GM21367 (cell line): ENCODE measurements around the gene FYB2.

ENCODE experiments used
- ATAC-seq: cut with Tn5 transposase; IDR thresholded peaks from one replicate; pipeline ENCODE4 v1.9.1; 2021; ENCODE audit not compliant: unreplicated experiment

Gene FYB2

DNA sequence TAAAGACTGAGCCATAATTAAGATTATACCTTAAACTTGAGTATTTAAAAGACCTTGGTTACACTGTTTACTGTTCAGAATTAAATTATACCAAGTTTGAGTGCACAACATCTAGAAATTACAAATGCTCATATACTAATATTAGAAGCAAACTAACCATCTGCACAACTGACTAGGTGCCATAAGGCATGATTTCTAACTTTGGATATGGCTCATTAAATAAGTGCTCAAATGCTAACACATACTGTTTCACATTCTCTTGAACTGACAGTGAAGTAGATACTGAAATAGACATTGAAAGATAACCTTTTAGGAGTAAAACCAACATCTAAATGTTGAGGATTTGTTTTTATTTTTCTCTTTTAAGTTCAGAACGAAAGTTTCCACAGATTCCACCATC, 100.0 kb downstream of the FYB2 start:
- no peak for ATAC-seq

DNA sequence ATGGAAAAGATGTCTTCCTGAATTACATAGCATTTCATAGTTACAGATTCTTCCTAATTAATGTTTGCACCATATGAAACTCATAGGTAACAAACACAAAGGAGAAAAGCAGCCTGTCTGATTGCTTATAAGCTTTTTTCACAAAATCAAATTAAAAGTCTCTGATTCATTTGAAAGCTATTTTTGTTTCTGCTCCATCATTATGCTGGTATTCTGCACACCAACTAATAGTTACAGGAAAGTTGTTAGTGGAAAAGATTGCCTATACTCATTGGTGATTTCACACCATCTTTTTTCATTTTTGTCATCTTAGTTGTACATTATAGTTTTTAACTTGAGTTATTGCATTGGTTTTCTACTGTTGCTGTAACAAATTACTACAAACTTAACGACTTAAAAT, 104.0 kb downstream of the FYB2 start:
- ATAC-seq = no peak

DNA sequence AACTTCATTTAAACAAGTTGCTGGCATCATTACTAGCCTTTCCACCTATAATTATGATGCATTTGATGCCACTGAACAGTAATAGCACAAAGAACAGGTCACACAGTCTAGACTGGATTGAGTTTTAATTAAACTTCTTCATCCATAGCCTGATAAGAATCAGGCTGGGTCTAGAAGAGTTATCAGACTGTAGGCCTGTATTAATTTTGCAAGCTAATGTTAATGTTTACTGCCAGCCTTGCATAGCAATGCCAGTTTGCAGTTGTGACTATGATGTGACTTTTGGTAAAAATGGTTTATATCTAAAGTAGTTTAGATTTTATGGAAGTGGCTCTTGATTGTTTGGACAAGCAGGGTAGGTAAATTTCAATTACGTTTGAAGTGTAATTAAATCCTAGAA, 106.1 kb downstream of the FYB2 start:
- ATAC-seq = no peak

DNA sequence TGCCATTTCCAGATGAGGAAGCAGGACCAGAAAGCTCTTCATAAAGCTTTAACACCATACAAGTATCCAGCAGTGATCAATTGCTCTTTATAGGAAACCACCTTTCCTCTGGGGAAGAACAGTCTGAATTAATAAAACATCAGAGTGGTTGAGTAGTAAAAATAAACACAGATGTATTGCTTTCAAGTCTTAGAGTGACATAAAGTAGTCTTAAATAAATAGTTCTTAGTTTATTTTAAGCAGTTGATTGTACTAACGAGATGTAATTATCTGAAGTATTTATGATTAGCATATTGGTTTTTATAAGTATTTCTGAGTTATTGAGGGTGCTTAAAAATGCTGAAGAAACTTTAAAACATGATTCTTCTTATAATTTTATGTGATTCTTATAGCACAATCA, 107.1 kb downstream of the FYB2 start:
- ATAC-seq = no peak

DNA sequence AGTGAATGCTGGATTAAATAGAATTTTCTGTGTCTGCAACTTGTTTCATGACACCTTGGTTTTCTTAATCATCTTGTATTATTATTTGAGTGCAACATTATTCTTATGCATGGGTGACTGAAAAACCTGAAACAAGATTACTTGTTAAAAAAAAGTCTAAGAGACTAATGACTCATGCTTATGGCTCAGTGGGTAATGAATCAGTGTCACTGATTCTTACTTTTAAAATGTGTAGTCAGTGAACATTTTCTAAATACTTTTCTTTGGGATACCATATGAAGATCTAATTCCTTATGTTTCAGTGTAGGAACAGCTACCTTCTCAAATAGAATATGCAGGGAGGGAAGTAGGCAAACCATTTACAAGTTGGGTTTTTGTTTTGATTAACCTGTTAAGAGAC, 108.6 kb downstream of the FYB2 start:
- no peak for ATAC-seq

DNA sequence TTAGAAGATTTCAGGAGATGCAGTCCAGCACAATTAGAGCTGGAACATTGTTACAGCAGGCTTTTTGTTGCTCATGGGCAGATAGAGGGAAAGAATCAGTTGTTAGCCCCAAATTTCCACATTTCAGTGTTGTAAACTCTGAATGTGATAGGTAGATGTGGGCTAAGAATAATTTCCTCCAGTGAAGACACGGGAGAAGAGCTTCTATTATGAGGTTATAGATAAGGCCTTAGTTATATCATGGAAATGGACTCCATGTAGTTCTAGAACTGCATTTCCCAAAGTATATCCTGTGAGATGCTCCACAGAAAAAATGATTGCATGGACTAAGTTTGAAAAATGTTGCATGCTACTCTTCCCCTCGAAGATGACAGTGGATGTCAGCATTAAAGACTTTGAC, 109.2 kb downstream of the FYB2 start:
- ATAC-seq = no peak

DNA sequence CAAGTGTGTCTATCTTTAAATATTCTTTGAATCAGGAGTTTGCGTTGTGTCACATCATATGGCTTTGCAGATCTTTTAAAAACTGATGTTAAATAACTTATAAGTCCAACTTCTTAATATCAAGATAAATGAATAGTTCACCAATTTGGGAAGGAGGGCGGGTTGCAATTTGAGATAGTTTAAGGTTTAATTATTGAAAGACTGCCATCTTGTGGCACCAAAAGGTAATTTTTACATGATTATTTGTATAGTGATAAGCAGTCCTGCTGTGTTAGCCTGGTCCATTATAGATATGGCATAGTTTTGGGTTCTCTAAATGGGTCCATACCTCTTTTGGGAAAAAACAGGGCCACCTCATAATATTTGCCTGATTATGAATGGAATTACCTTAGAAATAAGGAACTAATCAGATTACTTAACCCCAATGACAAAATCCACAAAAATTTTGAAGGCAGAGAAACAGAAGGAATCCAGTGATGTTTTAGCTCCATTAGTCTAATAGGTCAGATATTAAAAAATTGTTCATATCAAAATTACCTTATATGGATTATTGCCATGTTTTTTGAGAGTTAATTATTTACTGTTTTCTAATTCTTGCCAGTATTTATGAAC, 109.8 kb downstream of the FYB2 start:
- peak; percentile 53 for ATAC-seq

DNA sequence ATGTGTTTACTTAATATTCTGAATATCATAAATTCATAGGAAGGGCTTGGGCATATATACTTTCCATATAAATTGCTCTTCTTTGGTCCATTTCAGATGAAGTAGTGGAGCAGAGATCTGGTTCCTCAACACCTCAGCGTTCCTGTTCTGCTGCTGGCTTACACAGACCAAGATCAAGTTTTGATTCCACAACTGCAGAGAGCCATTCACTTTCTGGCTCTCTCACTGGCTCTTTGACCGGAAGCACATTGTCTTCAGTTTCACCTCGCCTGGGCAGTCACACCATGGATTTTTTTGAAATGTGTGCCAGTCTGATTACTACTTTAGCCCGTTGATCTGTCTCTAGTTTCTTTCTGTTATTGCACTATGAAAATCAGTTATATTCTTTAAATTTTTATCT, 111.8 kb downstream of the FYB2 start:
- ATAC-seq = no peak

DNA sequence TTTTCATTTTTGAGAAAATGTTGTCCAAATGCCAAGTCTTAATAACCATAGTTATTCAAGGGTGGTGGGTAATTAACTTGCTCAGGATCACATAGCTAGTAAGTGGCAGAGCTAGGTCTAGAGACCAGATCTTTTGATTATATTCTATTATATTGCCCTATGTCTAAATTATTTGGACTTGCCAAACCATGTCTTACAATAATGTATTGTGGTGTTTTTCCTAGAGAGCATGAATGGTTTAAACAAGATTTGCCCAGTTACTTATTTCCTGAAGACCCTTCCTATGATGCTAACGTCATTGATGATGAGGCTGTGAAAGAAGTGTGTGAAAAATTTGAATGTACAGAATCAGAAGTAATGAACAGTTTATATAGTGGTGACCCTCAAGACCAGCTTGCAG, 115.5 kb downstream of the FYB2 start:
- no peak for ATAC-seq

DNA sequence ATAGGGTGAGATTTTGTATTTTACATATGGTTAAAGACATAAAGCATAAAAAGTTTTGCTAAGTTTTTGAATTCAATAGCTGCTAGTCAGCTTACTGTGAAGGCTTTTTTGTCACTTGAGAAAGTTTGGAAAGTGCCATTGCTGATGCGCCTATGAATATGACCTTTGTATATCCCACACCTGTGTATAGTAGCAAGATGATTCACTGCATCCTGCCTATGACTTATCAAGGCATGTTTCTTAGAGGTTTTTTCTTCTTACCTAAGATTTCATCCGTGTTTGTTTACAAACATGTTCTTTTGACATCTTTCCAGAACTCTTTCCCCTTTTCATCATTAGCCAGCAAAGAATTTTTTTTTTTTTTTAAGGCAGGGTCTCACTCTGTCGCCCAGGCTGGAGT, 122.5 kb downstream of the FYB2 start:
- no peak for ATAC-seq

DNA sequence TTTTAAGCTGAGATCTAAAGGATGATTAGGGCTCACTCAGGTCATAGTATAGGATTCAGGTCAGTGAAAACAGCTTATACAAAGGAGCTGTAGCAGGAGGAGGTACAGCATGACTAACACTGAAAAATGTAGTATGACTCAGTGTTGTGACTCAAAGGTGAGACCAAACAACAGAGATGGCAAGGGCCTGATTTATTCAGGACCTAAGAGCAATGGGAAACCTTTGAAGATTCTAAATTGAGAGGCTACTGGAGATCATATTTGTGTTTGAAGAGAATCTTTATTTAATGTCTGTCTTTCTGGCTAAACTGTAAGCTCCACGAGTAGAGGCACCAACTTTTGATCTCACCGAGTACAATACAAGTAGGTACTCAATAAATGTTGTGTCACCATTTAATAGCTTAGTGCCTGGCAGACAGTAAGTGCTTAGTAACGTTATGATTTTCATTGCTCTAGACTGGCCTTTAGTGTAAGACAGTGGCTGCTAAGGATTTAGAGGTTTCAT, 130.6 kb downstream of the FYB2 start:
- ATAC-seq = peak; percentile 55

DNA sequence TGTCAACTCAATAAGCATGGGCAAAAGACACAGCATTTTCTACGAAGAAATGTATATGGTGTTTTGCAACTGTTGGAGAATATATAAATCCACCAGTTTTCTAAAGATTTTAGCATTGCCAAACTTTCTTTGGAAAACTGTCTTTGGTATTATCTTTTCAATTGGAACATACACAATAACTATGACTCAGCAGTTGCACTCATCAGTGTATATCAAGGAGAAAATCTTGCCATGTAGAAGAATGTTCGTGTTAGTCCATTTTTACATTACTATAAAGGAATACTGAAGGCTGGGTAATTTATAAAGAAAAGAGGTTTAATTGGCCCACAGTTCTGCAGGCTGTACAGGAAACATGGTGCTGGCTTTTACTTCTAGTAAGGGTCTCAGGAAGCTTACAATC, 133.0 kb downstream of the FYB2 start:
- no peak for ATAC-seq

DNA sequence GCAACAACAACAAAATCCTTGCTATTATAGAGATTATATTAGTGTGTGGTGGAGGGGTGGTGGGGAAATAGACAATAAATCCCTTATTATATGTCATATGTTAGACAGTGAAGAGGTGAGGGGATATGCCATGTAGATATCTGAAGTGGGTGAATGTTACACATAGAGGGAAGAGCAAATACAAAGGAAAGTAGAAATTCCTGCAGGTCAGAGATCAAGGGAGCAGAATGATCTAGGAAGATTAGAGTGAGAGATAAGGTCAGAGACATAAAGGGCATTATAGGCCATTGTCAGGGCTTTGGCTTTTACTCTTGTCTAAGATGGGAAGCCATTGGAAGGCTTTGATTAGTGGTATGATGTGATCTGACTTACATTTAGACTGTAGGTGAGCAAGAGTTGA, 135.6 kb downstream of the FYB2 start:
- no peak for ATAC-seq

DNA sequence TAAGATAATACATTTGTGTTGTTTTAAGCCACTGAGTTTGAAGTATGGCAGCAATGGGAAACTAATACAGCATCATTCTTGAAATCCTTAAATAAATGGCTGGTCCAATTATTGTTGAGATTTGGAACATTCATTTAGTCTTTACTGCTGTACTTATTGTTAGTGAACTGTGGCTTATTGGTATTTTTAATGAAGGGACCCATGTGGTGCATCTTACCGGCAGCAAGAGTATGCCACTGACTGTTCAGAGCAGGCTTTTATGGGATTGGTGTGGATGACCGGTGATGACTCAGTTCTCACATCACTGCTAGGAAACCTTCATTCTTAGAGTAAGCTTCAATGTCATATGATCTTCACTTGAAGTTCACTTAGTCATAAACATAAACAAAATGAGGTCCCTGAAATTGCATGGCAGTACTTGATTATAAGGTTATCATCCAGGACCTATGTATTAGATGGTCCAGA, 142.6 kb downstream of the FYB2 start:
- ATAC-seq = no peak

DNA sequence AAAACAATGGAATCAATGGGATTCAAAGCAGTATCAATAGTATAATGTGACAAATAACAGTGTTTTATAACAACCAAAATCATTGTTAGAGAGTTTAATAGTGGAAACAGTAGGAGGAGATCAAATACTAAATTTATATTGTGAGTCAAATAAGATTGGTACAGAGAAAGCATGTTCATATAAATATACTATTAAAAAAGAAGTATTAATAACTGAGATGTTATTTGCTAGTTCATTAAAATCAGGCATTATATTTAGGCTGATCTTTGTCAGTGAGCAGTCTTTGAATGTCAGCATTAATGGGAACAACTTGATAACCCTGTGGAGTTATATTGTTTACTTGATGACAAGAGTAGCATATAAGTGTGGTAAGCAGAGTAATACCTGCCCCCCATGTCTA, 143.4 kb downstream of the FYB2 start:
- ATAC-seq = no peak

DNA sequence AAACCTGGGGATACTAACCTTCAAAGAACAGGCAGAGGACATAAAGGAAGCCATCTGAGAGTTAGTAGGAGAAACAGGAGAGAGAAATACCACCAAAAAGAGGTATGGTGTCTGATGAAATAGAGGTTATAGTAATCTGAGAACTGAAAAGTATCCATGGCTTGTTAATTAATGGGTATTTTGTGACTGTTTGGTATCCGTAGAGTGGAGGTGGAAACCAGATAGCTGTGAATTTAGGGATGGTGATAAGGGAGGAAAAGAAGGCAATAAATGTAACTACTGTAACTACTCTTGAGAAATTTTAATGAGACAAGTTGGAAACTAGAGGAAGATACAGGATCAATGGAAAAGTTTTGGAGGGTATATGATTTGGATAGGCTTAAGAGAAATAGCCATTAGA, 146.6 kb downstream of the FYB2 start:
- no peak for ATAC-seq

DNA sequence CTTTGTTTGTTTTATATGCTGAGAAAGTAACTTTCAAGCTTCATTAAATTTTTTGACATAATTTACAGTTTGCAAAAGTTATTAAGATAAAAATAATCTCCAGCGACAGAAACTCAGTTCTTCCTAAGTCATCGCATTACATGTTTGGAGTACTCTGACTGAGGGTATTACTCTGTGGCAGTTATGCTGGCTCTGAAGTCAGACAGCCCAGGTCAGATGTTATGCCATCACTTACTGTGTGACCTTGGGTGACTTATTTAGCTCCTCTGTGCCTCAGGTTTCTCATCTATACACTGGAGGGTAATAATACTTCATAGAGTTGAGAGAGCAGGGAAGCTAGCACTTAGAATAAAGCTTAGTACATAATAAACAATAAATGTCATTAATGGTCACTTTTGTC, 147.7 kb downstream of the FYB2 start:
- ATAC-seq = no peak

DNA sequence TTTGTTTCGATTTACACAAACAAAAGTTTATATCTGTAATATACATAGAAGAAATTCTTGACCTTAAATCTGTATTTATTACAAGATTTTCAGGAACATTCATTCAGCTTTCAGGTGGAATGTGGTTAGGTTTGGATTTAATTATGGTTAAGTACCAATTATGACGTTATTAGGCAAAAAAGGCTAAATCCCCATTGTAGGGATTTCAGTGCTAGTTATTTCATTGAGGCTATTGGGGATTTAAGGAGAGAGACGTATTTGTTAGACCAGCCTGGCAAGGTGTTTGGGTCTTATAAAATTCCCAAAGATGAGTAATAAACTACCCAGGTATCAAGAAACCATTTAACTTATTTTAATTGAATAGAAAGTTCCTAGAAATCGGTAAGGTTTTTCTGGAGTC, 148.1 kb downstream of the FYB2 start:
- no peak for ATAC-seq

DNA sequence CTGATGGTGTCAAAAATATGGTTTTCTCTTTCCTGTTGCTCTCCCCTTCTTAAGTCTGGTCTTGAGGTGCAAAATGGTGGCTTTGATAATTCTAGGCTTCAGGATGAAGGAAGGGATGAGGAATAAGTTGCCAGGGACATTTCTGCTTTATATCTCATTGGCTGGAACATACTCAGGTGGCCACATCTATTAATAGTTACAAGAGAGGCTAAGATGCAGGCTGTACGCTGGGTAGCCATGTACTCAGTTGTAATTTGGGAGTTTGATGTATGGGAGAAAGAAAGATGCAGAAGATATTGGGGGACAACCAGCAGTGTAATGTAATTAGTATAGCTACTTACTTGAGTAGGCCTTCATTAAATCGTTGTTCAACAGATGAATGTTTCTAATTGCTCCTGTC, 148.9 kb downstream of the FYB2 start:
- ATAC-seq = no peak
